Measurements from ENCODE around the gene MRPL40.

GRCh38 chr22:19477321-19478044, 45.1 kb downstream of the MRPL40 start:
- no peak for TF ChIP-seq EZH2 (IDR thresholded peaks at IDR 0.05; ENCODE audit: borderline replicate concordance)
- TF ChIP-seq CTCF (IDR thresholded peaks at IDR 0.05; ENCODE audit: poor library complexity), result peak; percentile 30
